ENCODE measurements around the gene MCRIP1.
A peak's percentile ranks its signal among the peaks of the same experiment; 100 is the strongest.

- TF ChIP-seq POLR2A (IDR thresholded peaks at IDR 0.05) (peak; percentile 44 to 62), CTCF (IDR thresholded peaks at IDR 0.05 in 4 of 5, conservative IDR thresholded peaks at IDR 0.05 in 1 of 5) (no peak)
Measured at GRCh38 chr17:81831957-81832607, 1.0 kb downstream of the MCRIP1 start.
